HepG2 (cell line): ENCODE measurements around the gene ATP5MC2. TPM values are rescaled to one million over a fixed set of nuclear protein-coding genes. Genes with fewer than 3 reads are reported as not detected.

Source experiments
- ATAC-seq: fragments of 200-7000 bp; cut with Tn5 transposase; 3 replicates; pipeline ENCODE4 v1.9.1; 2020; ENCODE audit warnings: mild to moderate bottlenecking, moderate library complexity
- BruUV-seq: library from RNA; stranded (reverse); fragments of 400-500 nt; replicated peaks from 2 replicates; lab custom pipeline; 2021; lab: Mats Ljungman, UMichigan
- CTCF ChIA-PET: fragments of 300-600 bp; formaldehyde crosslinking; extraction: SDS; loops from one replicate; lab custom pipeline; 2021; ENCODE audit warnings: low total read pairs, inconsistent platforms, low intra/inter-chr PET ratio; lab: Yijun Ruan, JAX
- POLR2A ChIA-PET: fragments of 350-600 bp; sonication (Branson Sonifier 250); formaldehyde crosslinking; loops from one replicate; lab custom pipeline; 2020; ENCODE audit warnings: antibody characterized with exemption, inconsistent platforms; lab: Yijun Ruan, JAX
- DNase-seq: peaks from one replicate; pipeline ENCODE4 v3.0.0-alpha.2; 2015; ENCODE audit warnings: low spot score
- FAIRE-seq: peaks from 3 replicates; lab custom pipeline; 2011; peaks lifted over from hg19 to GRCh38; lab: Jason Lieb, UNC
- H2AFZ ChIP-seq: one replicate; pipeline ENCODE4 v1.6.1; 2011; ENCODE audit warnings: low read length, inconsistent platforms
- H3K27ac ChIP-seq: fragments of 300-600 bp; 3 replicates; pipeline ENCODE4 v1.8.0; 2011; ENCODE audit warnings: mixed run types, mild to moderate bottlenecking, mixed read lengths, low read length, inconsistent platforms; ENCODE audit not compliant: insufficient read depth; ENCODE audit errors: extremely low read length
- H3K27me3 ChIP-seq, 2 experiments: fragments of 200-600 bp in 1 of 2; 2 replicates in 1 of 2; 3 replicates in 1 of 2; pipeline versions ENCODE4 v1.6.0 to v1.8.0; 2011; ENCODE audit warnings: low read length in 2 of 2, mild to moderate bottlenecking in 2 of 2, moderate library complexity in 2 of 2, inconsistent platforms in 1 of 2; ENCODE audit not compliant: insufficient read depth in 2 of 2, control insufficient read depth in 1 of 2
- H3K36me3 ChIP-seq, 2 experiments: fragments of 200-600 bp in 1 of 2; replicated peaks in 1 of 2; 2 replicates in 1 of 2; 3 replicates in 1 of 2; pipeline versions ENCODE4 v1.5.1 to v1.8.0; 2011; ENCODE audit warnings: low read length in 2 of 2, inconsistent platforms in 1 of 2; ENCODE audit not compliant: insufficient read depth in 2 of 2, control insufficient read depth in 1 of 2
- H3K4me1 ChIP-seq: 2 replicates; pipeline ENCODE4 v1.5.1; 2012; ENCODE audit warnings: low read length, inconsistent platforms; ENCODE audit not compliant: insufficient read depth
- H3K4me2 ChIP-seq: 2 replicates; pipeline ENCODE4 v1.6.0; 2011; ENCODE audit warnings: low read depth, low read length, inconsistent platforms
- H3K4me3 ChIP-seq, 3 experiments: fragments of 200-600 bp in 1 of 3; sonication (generic), shearing (Covaris generic) in 1 of 3; replicated peaks in 1 of 3; 2 replicates each; pipeline ENCODE4 v1.5.1; 2011 to 2016; ENCODE audit warnings: low read length in 3 of 3, inconsistent platforms in 2 of 3, low read depth in 2 of 3, mild to moderate bottlenecking in 2 of 3, control low read depth in 1 of 3, mixed read lengths in 1 of 3; ENCODE audit not compliant: insufficient read depth in 1 of 3
- H3K79me2 ChIP-seq: one replicate; pipeline ENCODE4 v1.6.1; 2011; ENCODE audit warnings: low read length, inconsistent platforms; ENCODE audit not compliant: insufficient read depth
- H3K9ac ChIP-seq: 2 replicates; pipeline ENCODE4 v1.6.0; 2011; ENCODE audit warnings: mild to moderate bottlenecking, low read depth, low read length, inconsistent platforms; ENCODE audit not compliant: insufficient read depth
- H3K9me3 ChIP-seq: 2 replicates; pipeline ENCODE4 v1.5.1; 2012; ENCODE audit warnings: mild to moderate bottlenecking, low read length
- H4K20me1 ChIP-seq: 2 replicates; pipeline ENCODE4 v1.6.0; 2011; ENCODE audit warnings: inconsistent platforms, mild to moderate bottlenecking, low read length, moderate library complexity; ENCODE audit not compliant: insufficient read depth
- EED ChIP-seq: sonication (generic); formaldehyde crosslinking; IDR thresholded peaks from 2 replicates; pipeline ENCODE4 v1.5.0; 2020; ENCODE audit warnings: mild to moderate bottlenecking, missing genetic modification reagents
- MIER3 ChIP-seq: IDR thresholded peaks from 2 replicates; pipeline ENCODE4 v1.6.1; 2016; ENCODE audit warnings: missing compliant biosample characterization, borderline replicate concordance
- PLRG1 ChIP-seq: fragments of 450-650 bp; conservative IDR thresholded peaks from 2 replicates; pipeline ENCODE4 v1.6.1; 2016
- SIN3B ChIP-seq: fragments of 150-350 bp; IDR thresholded peaks from 2 replicates; pipeline ENCODE4 v1.6.1; 2014; ENCODE audit warnings: low read length
- SPEN ChIP-seq: sonication (generic); formaldehyde crosslinking; IDR thresholded peaks from 2 replicates; pipeline ENCODE4 v1.5.1; 2020; ENCODE audit warnings: low read depth, mild to moderate bottlenecking, missing genetic modification reagents
- SRSF1 ChIP-seq: fragments of 200-400 bp; formaldehyde crosslinking; optimal IDR thresholded peaks from 2 replicates; pipeline ENCODE3; 2017; ENCODE audit warnings: mild to moderate bottlenecking, low read depth, low read length, moderate library complexity
- YEATS2 ChIP-seq: sonication (generic); formaldehyde crosslinking; IDR thresholded peaks from 2 replicates; pipeline ENCODE4 v1.4.0; 2020; ENCODE audit warnings: missing genetic modification reagents, borderline replicate concordance
- YEATS4 ChIP-seq: sonication (generic); formaldehyde crosslinking; IDR thresholded peaks from 2 replicates; pipeline ENCODE4 v1.4.0; 2020; ENCODE audit warnings: missing genetic modification reagents, borderline replicate concordance
- ZBTB4 ChIP-seq: sonication (generic); formaldehyde crosslinking; IDR thresholded peaks from 2 replicates; pipeline ENCODE4 v1.4.0; 2020; ENCODE audit warnings: missing genetic modification reagents, mild to moderate bottlenecking, borderline replicate concordance
- ZNF121 ChIP-seq: sonication (generic); formaldehyde crosslinking; IDR thresholded peaks from 2 replicates; pipeline ENCODE4 v1.5.0; 2020; ENCODE audit warnings: mild to moderate bottlenecking, missing genetic modification reagents
- ZNF337 ChIP-seq: sonication (generic); formaldehyde crosslinking; IDR thresholded peaks from 2 replicates; pipeline ENCODE4 v1.5.1; 2020; ENCODE audit warnings: missing genetic modification reagents, low read depth, mild to moderate bottlenecking, borderline replicate concordance
- WGBS: methylation state at CpG from one replicate; pipeline ENCODE4 v1.1.6; 2017; ENCODE audit warnings: low lambda C conversion rate; 5-methylcytosine and 5-hydroxymethylcytosine counted together
- in situ Hi-C: cut with HindIII; loops from 2 replicates; pipeline ENCODE4 v1.10.0; 2017; ENCODE audit warnings: low pct_unique_long_range_greater_than_20kb; ENCODE audit not compliant: extremely low pct_ligation_motif_present
- intact Hi-C: fragments of 100-400 bp; cut with micrococcal nuclease; formaldehyde crosslinking; loops from one replicate; pipeline ENCODE4 v1.10.0; 2022; ENCODE audit not compliant: unreplicated experiment
- polyA plus RNA-seq, 8 experiments: library from polyadenylated mRNA; depleted of rRNA in 3 of 8; stranded (reverse) in 7 of 8; unstranded in 1 of 8; fragments of >200 nt; fragmentation: Illumina TruSeq in 4 of 8; extraction: Trizol in 4 of 8; gene quantifications; 2 replicates each; pipeline versions ENCODE4 v1.2.1 to v1.2.3, GENCODE V29; 2011 to 2016; ENCODE audit warnings: low read depth in 4 of 8, missing spikeins in 1 of 8, mixed read lengths in 1 of 8; ENCODE audit not compliant: insufficient read depth in 1 of 8
- total RNA-seq, 5 experiments: library from RNA; depleted of rRNA; stranded (reverse); fragments of >200 nt; fragmentation: Illumina TruSeq; extraction: Trizol; gene quantifications; 2 replicates each; pipeline ENCODE4 v1.2.3, GENCODE V29; 2016; ENCODE audit warnings: low read depth in 1 of 5
- TF ChIP-seq, protein P1 (sequence below): sonication (generic); formaldehyde crosslinking; IDR thresholded peaks from one replicate; pipeline ENCODE4 v1.5.1; 2020; ENCODE audit warnings: mild to moderate bottlenecking, missing genetic modification reagents; ENCODE audit errors: not compliant biosample characterization

ATP5MC2 gene
- total and polyA plus RNA-seq, 2 of the 13 experiments (the other 11 are each of a cell fraction or from before 2014, with no cell fraction given) = 230 to 257 TPM

DNA sequence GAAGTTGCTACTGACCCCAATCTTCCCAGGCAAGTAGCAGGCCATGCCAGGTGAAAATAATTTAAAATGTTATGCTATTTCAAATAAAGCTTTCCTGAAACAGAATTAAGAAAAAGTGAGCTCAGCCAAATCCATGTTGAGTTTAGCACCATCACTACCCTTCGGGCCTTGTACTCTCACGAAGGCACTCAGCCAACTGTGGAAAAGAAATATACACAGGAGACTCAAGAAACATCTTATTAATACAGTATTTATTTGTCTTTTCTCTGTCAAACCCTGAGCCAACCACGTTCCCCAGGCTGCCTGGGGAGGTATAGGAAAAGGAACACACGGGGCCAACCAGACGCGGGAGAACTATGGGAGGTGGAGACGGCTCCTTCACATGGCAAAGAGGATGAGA lies 10.9 kb downstream of the ATP5MC2 start:
- Histone ChIP-seq H3K4me1 (peaks cover 12% of the 10 kb centered on the region), H3K4me3 (no peak overlapping the region), H3K27me3 (no peaks in the 10 kb centered on the region), H3K4me2 (no peak overlapping the region), H2AFZ (no peak overlapping the region), H3K36me3 (peaks cover 8 to 46% of the 10 kb centered on the region in 2 experiments), H3K9me3 (no peaks in the 10 kb centered on the region)
- CTCF ChIA-PET = no interaction called here
- TF ChIP-seq ZBTB4 (no peak), PLRG1 (no peak), SPEN (no peak), SRSF1 (no peak), SIN3B (no peak), ZNF121 (CRISPR knock-in tag) (no peak), MIER3 (CRISPR knock-in tag) (no peak), ZNF337 (CRISPR knock-in tag) (no peak), YEATS4 (CRISPR knock-in tag) (no peak), YEATS2 (CRISPR knock-in tag) (no peak), EED (CRISPR knock-in tag) (no peak)
- TF ChIP-seq, protein P1, sequence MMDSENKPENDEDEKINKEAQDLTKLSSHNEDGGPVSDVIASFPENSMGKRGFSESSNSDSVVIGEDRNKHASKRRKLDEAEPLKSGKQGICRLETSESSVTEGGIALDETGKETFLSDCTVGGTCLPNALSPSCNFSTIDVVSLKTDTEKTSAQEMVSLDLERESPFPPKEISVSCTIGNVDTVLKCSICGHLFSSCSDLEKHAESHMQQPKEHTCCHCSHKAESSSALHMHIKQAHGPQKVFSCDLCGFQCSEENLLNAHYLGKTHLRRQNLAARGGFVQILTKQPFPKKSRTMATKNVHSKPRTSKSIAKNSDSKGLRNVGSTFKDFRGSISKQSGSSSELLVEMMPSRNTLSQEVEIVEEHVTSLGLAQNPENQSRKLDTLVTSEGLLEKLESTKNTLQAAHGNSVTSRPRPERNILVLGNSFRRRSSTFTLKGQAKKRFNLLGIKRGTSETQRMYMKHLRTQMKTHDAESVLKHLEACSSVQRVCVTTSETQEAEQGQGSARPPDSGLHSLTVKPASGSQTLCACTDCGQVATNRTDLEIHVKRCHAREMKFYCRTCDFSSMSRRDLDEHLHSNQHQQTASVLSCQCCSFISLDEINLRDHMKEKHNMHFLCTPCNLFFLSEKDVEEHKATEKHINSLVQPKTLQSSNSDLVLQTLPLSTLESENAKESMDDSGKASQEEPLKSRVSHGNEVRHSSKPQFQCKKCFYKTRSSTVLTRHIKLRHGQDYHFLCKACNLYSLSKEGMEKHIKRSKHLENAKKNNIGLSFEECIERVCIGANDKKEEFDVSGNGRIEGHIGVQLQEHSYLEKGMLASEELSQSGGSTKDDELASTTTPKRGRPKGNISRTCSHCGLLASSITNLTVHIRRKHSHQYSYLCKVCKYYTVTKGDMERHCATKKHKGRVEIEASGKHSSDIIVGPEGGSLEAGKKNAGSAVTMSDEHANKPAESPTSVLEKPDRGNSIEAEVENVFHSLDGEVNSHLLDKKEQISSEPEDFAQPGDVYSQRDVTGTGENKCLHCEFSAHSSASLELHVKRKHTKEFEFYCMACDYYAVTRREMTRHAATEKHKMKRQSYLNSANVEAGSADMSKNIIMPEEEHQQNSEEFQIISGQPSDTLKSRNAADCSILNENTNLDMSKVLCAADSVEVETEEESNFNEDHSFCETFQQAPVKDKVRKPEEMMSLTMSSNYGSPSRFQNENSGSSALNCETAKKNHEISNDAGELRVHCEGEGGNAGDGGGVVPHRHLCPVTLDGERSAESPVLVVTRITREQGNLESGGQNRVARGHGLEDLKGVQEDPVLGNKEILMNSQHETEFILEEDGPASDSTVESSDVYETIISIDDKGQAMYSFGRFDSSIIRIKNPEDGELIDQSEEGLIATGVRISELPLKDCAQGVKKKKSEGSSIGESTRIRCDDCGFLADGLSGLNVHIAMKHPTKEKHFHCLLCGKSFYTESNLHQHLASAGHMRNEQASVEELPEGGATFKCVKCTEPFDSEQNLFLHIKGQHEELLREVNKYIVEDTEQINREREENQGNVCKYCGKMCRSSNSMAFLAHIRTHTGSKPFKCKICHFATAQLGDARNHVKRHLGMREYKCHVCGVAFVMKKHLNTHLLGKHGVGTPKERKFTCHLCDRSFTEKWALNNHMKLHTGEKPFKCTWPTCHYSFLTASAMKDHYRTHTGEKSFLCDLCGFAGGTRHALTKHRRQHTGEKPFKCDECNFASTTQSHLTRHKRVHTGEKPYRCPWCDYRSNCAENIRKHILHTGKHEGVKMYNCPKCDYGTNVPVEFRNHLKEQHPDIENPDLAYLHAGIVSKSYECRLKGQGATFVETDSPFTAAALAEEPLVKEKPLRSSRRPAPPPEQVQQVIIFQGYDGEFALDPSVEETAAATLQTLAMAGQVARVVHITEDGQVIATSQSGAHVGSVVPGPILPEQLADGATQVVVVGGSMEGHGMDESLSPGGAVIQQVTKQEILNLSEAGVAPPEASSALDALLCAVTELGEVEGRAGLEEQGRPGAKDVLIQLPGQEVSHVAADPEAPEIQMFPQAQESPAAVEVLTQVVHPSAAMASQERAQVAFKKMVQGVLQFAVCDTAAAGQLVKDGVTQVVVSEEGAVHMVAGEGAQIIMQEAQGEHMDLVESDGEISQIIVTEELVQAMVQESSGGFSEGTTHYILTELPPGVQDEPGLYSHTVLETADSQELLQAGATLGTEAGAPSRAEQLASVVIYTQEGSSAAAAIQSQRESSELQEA (CRISPR knock-in tag) = no peak
- TF ChIP-seq, all 625 proteins: peak for 0
- no TSS peak for BruUV-seq
- H3K27ac ChIP-seq = no peak overlapping the region
- WGBS = 94% methylated on average over 7 of the region's 7 CpGs
- ATAC-seq (no peak), FAIRE-seq (no peak), DNase-seq (no peak)
- POLR2A ChIA-PET = interaction anchor here (1.1 kb wide), 1 partner anchor 10 kb away, joined by 4 read pairs; no protein-coding TSS in a partner anchor
- in situ Hi-C loops (no loop called here), intact Hi-C loops (no loop called here)
- H3K79me2 ChIP-seq = peaks cover 2% of the 10 kb centered on the region
- no peaks in the 10 kb centered on the region for H4K20me1 ChIP-seq
- no peak overlapping the region for H3K9ac ChIP-seq
